Activated B cell treated with CpG ODN at 0.5 μM for 24 hours (primary cell): ENCODE measurements around the gene DDX6. TPM values are rescaled to one million over a fixed set of nuclear protein-coding genes. Genes with fewer than 3 reads are reported as not detected.

ENCODE experiments used
- ATAC-seq: fragments of 200-7000 bp; cut with Tn5 transposase; one replicate; pipeline ENCODE4 v1.10.0; 2021; ENCODE audit warnings: low read depth, mild to moderate bottlenecking, moderate library complexity
- CTCF ChIA-PET: fragments of 350-600 bp; sonication (Branson Sonifier 250); formaldehyde crosslinking; loops from one replicate; lab custom pipeline; 2021; ENCODE audit warnings: antibody characterized with exemption; lab: Charles Lee
- POLR2A ChIA-PET: fragments of 350-600 bp; sonication (Branson Sonifier 250); formaldehyde crosslinking; loops from one replicate; lab custom pipeline; 2021; ENCODE audit warnings: antibody characterized with exemption; lab: Charles Lee
- DNase-seq: peaks from one replicate; pipeline ENCODE4 v3.0.0; 2022
- H3K27ac Mint-ChIP-seq: one replicate; pipeline ENCODE4 v1.8.0; 2020; ENCODE audit warnings: mixed read lengths
- H3K27me3 Mint-ChIP-seq: one replicate; pipeline ENCODE4 v1.8.0; 2021; ENCODE audit warnings: mixed read lengths
- H3K36me3 Mint-ChIP-seq: one replicate; pipeline ENCODE4 v1.8.0; 2021; ENCODE audit warnings: low read depth, mixed read lengths
- H3K4me1 Mint-ChIP-seq: one replicate; pipeline ENCODE4 v1.8.0; 2021; ENCODE audit warnings: mixed read lengths
- H3K4me3 Mint-ChIP-seq: one replicate; pipeline ENCODE4 v1.8.0; 2020; ENCODE audit warnings: mild to moderate bottlenecking, mixed read lengths
- H3K9me3 Mint-ChIP-seq: one replicate; pipeline ENCODE4 v1.8.0; 2020; ENCODE audit warnings: mixed read lengths
- CTCF ChIP-seq: fragments of 200-600 bp; IDR thresholded peaks from one replicate; pipeline ENCODE4 v1.8.0; 2022; ENCODE audit warnings: antibody characterized with exemption, mild to moderate bottlenecking
- intact Hi-C: fragments of 100-400 bp; cut with micrococcal nuclease; formaldehyde crosslinking; loops from one replicate; pipeline ENCODE4 v1.15.1; 2024
- total RNA-seq: library from RNA; stranded (reverse); gene quantifications from 2 replicates; pipeline ENCODE4 v1.2.3, GENCODE V29; 2022

Gene DDX6
- total RNA-seq, 1 donor from 2014 or later, result 297 TPM

GRCh38 chr11:118818130-118818529, 27.2 kb upstream of the DDX6 start:
- Mint-ChIP-seq H3K36me3 (no peaks in the 10 kb centered on the region), H3K4me3 (no peak overlapping the region), H3K4me1 (peaks cover 72% of the 10 kb centered on the region), H3K9me3 (no peaks in the 10 kb centered on the region), H3K27me3 (no peaks in the 10 kb centered on the region), H3K27ac (peak overlapping the region; percentile 97)
- ATAC-seq (no peak), DNase-seq (no peak)
- POLR2A ChIA-PET, result interaction anchor here (5.1 to 30.4 kb wide), 4 partner anchors 28 to 77 kb away, joined by 38 to 988 read pairs (median 136); partner anchors contain the start of gene DDX6
- CTCF ChIA-PET, result interaction anchor here (5.5 kb wide), 1 partner anchor 67 kb away, joined by 48 read pairs; the partner anchor contains the start of gene CXCR5
- no peak for TF ChIP-seq CTCF
- intact Hi-C loops, result no loop called here

- Mint-ChIP-seq H3K9me3 (no peaks in the 10 kb centered on the region), H3K27me3 (no peaks in the 10 kb centered on the region), H3K36me3 (no peaks in the 10 kb centered on the region), H3K4me1 (peaks cover 66% of the 10 kb centered on the region), H3K27ac (peak overlapping the region; percentile 44), H3K4me3 (peak overlapping the region; percentile 25)
- CTCF ChIA-PET, result interaction anchor here (1.3 kb wide), 1 partner anchor 70 kb away, joined by 3 read pairs; the partner anchor contains the start of gene CXCR5
- intact Hi-C loops, result no loop called here
- no peak for TF ChIP-seq CTCF
- ATAC-seq (peak; percentile 18), DNase-seq (no peak)
- POLR2A ChIA-PET, result interaction anchor here (0.9 to 30.4 kb wide), 9 partner anchors 9 to 82 kb away, joined by 3 to 988 read pairs (median 5); partner anchors contain the start of genes CXCR5 and DDX6
These were observed 22.6 kb upstream of the DDX6 start for GRCh38 chr11:118813551-118813950.

- ATAC-seq (no peak), DNase-seq (no peak)
- Mint-ChIP-seq H3K36me3 (no peaks in the 10 kb centered on the region), H3K27ac (peak overlapping the region; percentile 44), H3K4me3 (no peak overlapping the region), H3K4me1 (peaks cover 67% of the 10 kb centered on the region), H3K9me3 (no peaks in the 10 kb centered on the region), H3K27me3 (no peaks in the 10 kb centered on the region)
- intact Hi-C loops, result loop anchor here (1.0 kb wide), 1 partner anchor 8 kb away; no protein-coding TSS in a partner anchor
- CTCF ChIA-PET, result interaction anchor here (1.2 kb wide), 1 partner anchor 84 kb away, joined by 3 read pairs; no protein-coding TSS in a partner anchor
- no peak for TF ChIP-seq CTCF
- POLR2A ChIA-PET, result interaction anchor here (0.5 to 30.4 kb wide), 10 partner anchors 8 to 74 kb away, joined by 3 to 988 read pairs (median 5); partner anchors contain the start of genes CXCR5 and DDX6
These were observed 21.5 kb upstream of the DDX6 start for GRCh38 chr11:118812485-118812884.

DNA sequence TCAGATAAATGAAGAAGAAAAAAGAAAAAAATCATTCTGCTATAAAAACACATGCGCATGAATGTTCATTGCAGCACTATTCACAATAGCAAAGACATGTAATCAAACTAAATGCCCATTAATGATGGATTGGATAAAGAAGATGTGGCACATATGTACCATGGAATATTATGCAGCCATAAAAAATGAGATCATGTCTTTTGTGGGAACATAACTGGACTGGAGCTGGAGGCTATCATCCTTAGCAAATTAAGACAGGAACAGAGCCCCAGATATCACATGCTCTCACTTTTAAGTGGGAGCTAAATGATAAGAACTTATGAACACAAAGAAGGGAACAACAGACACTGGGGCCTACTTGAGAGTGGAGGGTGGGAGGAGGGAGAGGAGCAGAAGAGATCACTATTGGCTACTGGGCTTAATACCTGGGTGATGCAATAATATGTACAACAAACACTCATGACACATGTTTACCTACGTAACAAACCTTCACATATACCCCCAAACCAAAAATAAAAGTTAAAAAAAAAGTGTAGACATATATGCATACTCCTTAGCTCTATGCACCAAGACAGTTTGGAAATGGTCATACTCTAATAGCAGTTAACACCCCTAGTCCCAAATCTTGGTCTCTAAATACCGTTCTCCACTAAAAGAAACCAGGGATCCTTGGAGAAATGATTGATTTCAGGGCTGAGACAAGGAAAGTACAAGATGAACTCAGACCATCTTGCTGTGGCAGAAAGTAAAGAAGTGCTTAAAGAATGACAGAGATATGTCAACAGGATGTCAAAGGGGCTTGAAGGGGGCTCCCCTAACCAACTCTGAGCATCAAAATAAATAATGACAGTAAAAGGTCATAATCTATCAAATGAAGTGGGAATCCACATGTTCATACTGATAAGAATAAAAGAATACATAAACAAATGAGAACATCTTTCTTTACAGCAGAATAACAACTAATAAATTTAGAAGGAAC, 17.1 kb upstream of the DDX6 start:
- POLR2A ChIA-PET, result interaction anchor here (1.0 to 30.4 kb wide), 5 partner anchors 11 to 78 kb away, joined by 4 to 988 read pairs (median 7); partner anchors contain the start of genes CXCR5 and DDX6
- peak; percentile 47 for ATAC-seq
- no peak for TF ChIP-seq CTCF

More for the DNA sequence above, 17.1 kb upstream of the DDX6 start:
- Mint-ChIP-seq H3K27me3 (no peaks in the 10 kb centered on the region), H3K4me1 (peaks cover 65% of the 10 kb centered on the region), H3K4me3 (peak overlapping the region; percentile 8), H3K9me3 (no peaks in the 10 kb centered on the region), H3K36me3 (no peaks in the 10 kb centered on the region), H3K27ac (peak overlapping the region; percentile 64)
- DNase-seq, result no peak
- intact Hi-C loops, result loop anchor here (1.0 kb wide), 1 partner anchor 11 kb away; no protein-coding TSS in a partner anchor
- CTCF ChIA-PET, result no interaction called here
